NCI-H187 treated with DMSO at 0.1 percent for 48 hours (cell line): ENCODE results near the gene VARS2.

Experiments
- DNase-seq: peaks from one replicate; lab custom pipeline; 2025; lab: John Stamatoyannopoulos, UW

Gene VARS2

DNA sequence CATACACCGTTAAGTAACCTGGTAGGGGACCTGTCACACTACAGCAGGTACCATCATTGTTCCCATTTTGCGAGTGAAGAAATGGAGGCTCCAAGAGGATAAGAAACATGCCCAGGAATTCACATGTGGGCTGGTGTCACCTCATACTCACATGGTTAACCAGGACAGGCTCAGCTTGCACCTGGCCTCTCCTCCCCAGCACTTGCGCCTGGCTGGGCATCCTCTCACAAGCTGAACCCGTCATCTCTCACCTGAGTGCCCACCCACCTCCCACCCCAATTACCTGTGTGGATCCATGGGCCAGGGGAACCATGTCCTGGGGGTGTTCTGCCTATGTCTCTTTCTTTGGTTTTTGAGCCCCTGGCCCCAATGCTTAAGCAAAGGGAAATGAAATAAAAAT lies 16.5 kb downstream of the VARS2 start:
- DNase-seq, result no peak

DNA sequence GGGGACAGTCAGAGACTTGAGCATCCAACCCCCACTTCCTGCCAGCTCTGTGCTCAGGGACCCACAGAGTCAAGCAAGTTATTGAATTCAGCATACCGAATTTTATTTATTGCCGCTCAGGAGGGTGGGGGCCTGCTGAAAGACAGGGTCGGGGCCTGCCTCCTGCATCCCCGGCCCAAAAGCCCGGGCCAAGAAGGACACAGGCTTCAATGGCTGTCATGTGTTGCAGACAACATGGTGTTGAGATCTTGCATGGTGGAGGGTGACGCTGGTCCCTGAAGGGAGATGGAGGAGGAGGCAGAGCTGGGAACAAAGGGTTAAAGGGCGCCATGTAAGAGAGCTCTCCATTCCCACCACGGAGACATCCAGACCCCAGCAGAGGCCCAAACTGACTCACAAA lies 17.2 kb downstream of the VARS2 start:
- DNase-seq, result no peak

DNA sequence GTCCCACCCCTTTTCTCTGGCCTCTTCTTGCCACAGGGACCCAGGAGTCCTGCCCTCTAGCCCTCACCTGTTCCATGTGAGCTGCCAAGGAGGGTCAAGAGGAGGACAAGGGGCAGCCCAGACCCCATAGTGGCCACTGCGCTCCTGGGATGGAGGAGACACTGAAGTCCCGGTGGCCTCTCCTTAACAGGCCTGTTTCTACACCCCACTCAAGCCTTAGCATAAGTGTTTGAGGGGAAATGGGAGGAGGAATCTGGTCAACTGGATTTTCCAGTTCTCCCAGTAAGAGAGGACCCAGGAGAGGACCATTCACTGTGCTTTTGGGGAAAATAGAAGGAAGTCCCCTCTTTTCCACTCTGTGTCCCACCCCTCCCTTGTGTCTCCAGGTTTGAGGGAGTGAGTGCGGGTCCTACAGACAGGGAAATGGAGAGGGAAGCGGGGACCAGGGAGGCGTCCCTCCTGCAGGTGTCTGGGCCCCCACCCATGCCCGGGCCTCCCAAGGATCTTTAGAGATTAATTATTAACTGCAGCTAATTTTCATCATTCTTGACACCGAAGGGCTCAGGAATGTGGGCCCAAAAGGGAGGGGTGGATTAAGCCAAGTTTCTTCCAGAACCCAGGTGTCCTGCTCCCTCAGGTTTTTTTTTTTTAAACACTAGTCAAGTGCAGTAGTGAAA lies 18.1 kb downstream of the VARS2 start, which contains the start of gene SFTA2:
Gene SFTA2, minus strand, starts transcription at position 202 of the 677 bp plus-strand sequence. Its CDS starts 74 bp downstream, at position 128.
- no peak for DNase-seq

DNA sequence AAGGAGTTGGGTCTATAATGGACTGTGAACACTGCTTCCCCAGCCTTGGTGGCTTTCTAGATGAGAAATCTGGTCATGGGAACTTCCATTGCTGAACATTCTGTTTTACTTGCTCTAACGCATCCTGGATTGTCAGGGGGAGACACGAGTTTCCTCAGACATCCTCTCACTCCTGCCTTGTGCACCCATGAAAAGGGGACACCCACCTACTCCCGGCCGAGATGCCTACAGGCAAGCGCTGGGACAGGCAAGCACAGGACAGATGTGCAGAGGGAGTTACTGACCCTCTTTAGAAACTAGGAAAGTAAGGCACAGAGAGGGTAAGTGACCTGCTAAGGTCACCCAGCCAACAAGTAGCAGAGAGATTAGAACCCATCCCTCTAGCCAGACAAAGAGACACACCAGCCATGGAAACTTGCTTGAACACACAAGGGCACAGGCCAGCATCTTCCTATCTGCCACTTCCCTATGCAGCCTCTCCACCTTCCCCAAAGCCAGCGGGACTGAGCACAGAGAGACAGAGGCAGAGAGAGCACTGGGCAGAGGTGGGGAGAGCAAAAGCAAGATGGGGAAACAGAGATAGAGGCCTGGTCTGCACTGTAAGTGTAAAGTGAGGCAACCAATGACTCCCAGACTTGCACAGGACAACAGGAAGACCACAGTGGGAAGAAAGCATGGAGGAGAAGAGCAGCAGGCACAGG lies 18.8 kb downstream of the VARS2 start:
- no peak for DNase-seq

DNA sequence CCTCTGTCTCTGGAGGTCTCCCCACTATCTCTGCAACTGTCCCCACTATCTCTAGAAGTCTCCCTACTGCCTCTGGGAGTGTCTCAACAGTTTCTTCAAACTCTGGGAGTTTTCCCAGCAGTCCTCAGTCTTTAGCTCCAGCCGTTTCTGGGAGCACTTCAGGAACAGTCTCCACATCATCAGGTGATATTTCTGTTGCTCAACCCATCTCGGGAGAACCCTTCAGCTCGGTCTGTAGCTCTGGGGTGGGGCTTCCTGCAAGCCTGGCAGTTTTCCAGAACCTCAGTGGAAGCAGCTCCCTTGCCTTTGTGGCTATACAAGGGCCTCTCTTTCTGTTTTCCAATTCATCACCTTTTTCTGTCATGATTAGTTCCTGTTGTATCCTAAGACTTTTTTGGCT lies 21.0 kb downstream of the VARS2 start:
- no peak for DNase-seq

DNA sequence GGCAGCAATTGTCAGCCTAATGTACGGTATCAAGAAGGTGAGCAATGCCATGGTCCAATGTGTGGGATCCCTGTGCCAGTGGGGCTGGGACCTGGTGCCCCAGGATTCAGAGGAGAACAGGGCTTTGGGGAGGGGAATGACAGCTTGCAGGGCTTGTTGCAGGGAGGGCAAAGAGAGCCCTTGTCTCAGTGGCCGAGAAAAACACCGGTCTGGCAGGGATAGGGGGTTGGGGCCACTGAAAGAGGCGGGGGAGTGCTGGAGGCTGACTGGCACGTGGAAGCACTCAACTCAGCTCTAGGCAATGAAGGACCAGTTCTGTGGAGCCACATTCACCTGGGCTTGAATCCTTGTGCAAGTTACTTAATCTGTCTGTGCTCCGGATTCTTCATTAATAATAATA lies 23.2 kb downstream of the VARS2 start:
- no peak for DNase-seq

DNA sequence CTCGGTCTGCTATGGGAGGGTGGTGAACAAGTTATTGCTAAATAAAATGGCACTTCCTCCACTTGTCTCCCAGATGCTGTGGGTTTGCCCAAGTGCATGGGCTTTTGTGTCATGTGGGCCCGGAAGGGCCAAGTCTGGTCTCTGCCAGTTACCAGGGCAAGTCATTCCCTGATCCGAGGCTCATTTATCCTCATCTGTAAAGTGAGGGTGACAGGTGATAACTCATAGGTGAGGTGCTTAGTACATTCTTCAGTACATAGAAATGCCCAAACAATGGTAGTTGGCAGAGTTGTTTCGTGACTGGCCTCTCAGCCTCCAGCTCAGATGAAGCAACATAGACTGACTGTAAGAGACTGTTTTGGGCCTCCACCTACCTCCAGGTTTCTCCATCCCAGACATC lies 24.7 kb downstream of the VARS2 start:
- DNase-seq, result no peak

DNA sequence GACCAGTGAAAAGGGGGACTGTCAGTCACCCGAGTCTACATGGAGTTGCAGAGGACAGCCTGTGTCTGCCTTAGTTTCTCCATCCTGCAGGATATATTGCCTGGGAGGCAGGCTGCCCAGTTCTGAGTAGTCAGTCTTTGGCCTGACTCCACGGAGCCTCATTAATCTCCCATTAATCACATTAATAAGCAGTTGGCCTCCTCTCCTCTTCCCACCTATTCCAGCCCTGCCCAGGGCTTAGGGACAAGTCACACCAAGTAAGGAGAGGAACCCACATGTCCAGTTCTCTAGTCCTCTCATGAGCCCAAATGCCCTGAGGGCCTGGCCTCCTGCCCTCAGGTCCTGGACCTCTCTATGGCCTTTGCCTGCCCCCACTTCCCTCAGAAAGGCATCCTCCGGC lies 25.4 kb downstream of the VARS2 start:
- no peak for DNase-seq

DNA sequence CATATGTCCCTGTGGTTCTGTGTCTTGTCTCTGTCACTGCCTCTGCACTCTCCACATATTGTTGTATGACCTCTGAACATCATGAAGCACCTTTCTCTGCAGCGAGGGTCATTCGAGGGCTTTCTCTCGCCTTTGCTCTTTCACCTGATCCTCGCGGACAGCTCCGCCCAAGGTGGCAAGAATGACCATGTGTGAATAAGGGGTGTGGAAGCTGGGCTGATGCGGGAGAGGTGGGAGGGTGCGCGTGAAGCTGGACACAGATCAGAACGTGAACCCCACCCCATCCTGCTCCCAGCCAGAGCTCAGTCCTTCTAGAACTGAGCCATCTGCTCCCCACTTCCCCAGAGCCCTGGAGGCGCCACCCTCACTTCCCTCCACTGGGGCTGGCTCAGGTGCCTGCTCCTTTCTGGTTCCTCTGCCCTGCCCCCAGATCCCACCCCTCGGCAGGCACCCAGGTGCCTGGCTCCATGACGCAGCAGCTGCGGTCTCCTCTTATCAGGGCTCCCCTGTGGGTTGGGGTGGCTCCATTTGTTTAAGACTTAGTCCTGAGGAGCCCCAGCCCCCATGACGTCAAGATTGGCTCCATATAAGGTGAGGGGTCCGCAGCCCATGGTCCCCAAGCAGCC lies 26.4 kb downstream of the VARS2 start, which contains the start of gene MUCL3:
Gene MUCL3, plus strand, starts transcription at position 613 of the 626 bp plus-strand sequence. CDS start 27 bp downstream, outside the sequence.
- DNase-seq, result no peak

DNA sequence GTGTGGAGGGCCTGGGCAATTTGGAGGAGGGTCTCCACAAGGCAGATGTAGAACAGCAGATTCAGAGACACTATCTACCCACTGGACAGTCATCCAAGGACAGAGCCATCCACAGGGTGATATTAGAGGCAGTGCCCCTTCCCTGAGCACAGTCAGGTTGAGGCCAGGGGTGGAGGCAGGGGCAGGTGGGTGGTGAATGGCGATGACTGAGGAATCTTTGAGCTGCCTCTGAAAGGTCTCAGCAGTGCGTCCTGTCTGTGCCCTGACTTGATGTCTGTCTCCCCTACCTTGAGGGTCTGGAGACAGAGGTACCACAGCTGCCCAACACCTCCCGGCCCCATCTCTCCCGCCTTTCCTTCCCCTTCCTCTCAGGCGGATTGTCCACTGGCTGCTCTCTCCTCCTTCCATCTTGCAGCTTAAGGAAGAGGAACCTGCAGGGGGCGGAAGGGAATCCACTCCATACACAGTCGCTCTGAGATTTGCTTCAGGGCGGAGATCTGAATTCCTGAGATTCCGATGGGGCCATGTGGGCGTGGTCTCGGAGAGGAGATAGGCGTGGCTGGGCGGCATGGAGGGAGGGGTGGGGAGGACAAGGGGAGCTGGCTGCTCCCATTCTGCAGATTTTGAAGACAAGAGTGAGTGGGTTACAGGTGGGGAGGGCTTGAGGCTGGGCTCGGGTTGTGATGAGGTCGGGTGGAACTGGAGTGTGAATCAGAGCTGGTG lies 28.5 kb downstream of the VARS2 start:
- no peak for DNase-seq

DNA sequence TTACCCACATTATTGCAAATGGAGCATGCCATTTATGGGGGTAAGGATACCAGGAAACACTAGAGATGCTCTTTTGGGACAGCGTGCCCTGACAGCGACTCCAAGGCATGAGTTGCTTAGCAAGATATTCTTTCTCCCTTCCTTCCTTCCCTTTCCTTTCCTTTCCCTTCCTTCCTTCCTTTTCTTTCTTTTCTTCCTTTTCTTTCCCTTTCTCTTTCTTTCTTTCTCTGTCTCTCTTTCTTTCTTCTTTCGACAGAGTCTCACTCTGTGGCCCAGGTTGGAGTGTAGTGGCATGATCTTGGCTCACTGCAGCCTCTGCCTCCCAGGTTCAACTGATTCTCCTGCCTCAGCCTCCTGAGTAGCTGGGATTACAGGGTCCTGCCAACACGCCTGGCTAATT lies 30.0 kb downstream of the VARS2 start:
- no peak for DNase-seq

DNA sequence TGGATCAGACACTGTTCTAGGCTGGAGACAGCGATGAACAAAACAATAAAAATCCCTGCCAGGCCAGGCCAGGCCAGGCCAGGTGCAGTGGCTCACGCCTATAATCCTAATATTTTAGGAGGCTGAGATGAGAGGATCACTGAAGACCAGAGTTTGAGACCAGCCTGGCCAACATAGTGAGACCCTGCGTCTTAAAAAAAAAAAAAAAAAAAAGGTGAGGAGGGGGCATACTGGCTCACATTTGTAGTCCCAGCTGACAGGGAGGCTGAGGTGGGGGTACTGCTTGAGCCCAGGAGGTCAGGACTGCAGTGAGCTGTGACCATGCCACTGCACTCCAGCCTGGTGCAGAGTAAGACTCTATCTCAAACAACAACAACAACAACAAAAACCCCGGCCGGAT lies 31.2 kb downstream of the VARS2 start:
- DNase-seq, result no peak

DNA sequence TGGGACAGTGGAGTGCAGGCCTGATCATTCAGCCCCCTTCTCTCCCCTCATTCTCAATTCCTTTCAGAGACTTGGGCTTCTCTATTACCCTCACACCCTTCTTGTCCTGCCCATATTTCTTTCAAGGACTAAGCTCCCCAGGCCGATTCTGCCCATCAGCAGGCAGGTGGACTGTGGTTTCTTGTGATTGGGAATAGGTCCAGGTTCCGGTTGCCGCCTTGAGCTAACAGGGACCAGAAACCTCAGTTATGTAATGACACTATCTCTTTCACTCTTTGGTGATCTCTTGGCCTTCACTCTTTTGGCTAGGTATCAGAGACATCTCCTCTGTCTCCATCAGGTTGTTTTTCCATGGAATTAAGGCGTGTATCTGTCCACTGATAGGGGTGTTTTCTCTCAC lies 33.2 kb downstream of the VARS2 start:
- DNase-seq, result no peak

DNA sequence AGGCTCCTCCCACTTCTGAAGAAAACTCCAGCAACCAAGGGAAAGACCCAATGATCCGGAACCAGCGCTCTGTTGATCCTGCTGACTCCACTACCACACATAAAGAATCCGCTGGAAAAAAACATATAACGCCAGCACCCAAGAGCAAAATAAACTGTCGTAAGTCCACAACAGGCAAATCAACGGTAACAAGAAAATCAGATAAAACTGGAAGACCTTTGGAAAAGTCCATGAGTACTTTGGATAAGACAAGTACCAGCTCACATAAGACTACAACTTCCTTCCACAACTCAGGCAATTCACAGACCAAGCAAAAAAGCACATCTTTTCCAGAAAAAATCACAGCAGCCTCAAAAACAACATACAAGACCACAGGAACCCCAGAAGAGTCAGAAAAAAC lies 34.8 kb downstream of the VARS2 start:
- no peak for DNase-seq

DNA sequence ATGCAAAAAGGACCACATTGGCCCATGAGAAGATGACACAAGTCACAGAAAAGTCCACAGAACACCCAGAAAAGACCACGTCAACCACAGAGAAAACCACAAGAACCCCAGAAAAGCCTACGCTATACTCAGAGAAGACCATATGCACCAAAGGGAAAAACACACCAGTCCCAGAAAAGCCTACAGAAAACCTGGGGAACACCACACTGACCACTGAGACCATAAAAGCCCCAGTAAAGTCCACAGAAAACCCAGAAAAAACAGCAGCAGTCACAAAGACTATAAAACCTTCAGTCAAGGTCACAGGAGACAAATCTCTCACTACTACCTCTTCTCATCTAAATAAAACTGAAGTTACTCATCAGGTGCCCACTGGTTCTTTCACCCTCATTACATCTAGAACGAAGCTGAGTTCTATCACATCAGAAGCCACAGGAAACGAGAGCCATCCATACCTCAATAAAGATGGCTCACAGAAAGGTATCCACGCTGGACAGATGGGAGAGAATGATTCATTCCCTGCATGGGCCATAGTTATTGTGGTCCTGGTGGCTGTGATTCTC lies 38.0 kb downstream of the VARS2 start:
- no peak for DNase-seq

DNA sequence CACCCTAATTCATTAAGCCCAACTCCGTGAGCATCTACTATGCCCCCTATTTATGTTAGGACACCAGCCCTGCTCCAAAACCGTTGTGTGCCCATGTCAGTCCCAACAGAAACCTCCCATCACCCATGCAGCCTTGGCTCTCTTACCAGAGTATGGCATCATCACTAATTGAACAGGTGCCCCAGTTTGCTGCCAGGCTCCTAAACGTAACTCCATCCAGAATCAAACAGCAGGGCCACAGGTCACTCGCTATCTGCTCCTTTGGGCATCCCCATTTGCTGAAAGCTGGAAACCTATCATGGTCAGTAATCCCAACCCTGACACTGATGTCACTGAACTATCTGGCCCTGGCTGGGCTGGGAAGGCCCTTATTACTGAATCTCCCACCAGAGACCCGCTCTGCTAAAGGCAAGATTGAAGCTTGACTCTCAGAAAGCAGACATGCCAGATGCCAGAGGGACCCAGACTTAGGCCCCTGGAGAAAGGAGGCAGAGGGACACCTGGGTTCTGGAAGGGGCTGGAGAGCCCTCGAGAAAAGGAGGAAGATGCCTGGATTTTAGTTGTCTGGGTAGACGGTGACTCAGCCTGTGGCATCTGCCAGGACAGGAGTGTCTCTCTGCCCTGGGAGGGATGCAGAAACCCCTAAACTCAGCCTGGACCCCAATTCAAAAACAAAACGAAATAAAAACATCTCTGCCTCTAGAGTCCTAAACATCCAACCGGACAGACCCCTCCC lies 40.8 kb downstream of the VARS2 start:
- DNase-seq, result no peak

DNA sequence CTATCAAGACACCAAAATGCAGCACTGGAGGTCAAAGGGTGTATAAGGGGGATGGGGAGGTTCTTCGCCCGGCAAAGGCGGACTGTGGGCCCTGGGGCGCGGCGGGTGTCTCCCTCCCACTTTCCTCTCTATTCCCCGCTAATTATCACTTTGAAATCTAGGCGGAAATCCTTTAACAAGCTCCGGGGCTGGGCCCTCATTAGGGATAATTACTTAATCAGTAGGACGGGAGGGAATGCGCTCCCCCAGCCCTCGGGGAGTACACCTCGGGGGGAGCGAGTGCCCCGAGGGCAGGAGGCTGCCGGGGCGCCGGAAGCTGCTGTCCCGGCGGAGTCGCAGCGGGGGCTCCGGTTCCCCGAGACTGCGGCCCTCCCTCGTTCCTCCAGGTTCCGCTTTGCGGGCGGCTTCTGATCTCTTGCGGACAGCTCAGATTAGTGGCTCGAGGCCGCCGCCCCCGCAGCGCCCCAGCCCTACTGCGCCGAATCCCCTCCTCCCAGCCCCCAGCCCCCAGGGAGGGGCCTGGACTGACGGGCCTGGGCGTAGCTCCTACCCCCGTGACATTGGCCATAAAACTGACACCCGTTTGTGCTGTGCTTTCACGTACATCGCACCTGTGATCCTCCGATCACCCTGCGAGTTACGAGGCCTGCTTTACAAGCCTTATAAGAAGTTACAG lies 41.5 kb downstream of the VARS2 start:
- DNase-seq, result no peak

DNA sequence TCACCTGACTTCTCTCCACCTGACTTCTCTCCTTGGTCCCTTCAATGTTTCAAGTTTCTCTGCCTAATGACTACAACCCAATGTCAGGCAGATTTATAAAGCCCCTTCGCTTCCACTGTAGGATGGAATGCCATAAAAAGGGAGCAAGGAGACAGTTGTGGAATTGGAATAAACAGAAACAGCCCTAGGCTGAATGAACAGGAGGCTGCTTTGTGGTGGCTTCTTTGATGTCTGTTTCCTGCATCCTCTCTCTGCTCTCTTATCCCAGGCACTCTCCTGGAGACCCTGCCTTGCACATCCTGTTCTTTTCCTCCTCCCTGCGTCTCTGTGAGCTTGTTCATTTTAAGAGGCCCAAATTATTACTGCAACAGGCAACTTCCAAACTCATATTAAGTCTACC lies 43.7 kb downstream of the VARS2 start:
- no peak for DNase-seq

DNA sequence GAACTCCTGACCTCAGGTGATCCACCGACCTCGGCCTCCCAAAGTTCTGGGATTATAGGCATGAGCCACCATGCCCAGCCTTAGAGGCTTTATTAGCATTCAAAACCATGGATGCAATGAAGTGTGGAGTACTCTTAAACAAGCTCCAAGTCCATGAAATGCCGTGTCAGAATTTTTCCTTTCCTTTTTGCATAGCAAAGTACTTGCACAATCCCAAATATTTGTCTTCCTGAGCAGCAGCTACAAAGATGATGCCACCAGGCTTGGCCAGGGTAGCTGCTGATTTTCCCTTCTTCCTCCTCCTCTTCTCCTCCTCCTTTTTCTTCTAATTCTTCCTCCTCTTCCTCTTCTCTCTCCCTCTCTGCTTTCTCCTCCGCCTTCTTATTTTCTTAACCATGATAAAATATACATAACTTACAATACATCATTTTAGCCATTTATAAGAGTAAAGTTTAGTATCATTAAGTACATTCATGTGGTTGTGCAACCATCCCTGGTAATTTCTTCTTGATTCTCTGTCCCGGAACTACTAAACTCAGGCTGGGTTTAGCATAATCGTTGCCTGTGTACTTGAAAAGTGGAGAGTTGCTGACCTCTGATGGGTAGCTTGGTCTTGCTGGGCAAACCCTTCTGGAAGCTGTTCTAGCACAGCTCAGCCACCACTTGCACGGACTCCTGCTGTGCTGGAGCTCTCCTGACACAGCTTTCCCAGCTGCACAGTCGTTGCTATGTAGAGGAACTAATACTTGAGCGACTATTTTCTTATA lies 47.1 kb downstream of the VARS2 start:
- DNase-seq, result no peak

DNA sequence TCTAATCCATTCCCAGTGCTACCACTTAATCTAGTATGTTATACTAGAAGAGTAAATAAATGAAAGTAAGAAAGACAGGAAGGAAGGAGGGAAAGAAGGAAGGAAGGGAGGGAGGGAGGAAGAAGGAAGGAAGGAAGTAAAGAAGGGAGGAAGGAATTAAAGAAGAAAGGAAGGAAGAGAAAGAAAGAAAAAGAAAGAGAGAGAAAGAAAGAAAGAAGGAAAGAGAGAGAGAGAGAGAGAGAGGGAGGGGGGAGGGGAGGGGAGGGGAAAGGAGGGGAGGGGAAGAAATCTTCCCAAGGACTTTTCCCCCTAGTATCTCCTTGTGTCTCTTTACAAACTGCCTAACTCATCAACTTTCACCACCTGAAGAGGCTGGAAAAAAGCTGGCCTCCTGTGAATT lies 48.7 kb downstream of the VARS2 start:
- no peak for DNase-seq
